Liver (tissue), 9 donors: Measurements from ENCODE around the gene TSHR. TPM values are rescaled to one million over a fixed set of nuclear protein-coding genes. Genes with fewer than 3 reads are reported as not detected.
A peak's percentile ranks its signal among the peaks of the same experiment; 100 is the strongest.

Experiments used
- DNase-seq: peaks from one replicate; pipeline ENCODE4 v3.0.0-alpha.2; 2017; ENCODE audit warnings: low spot score
- H3K27ac ChIP-seq, 2 donors: one replicate each; pipeline ENCODE4 v1.7.0; 2013; ENCODE audit warnings: inconsistent platforms in 2 of 2, low read length in 2 of 2, control low read depth in 1 of 2, low read depth in 1 of 2, mild to moderate bottlenecking in 1 of 2
- H3K27me3 ChIP-seq, 4 donors: one replicate each; pipeline versions ENCODE4 v1.6.1 to v1.7.0; 2013; ENCODE audit warnings: low read length in 3 of 4, inconsistent platforms in 1 of 4, mild to moderate bottlenecking in 1 of 4, moderate library complexity in 1 of 4; ENCODE audit not compliant: control insufficient read depth in 4 of 4, insufficient read depth in 4 of 4
- H3K36me3 ChIP-seq, 4 donors: one replicate each; pipeline versions ENCODE4 v1.6.1 to v1.7.0; 2013; ENCODE audit warnings: low read length in 3 of 4, mild to moderate bottlenecking in 3 of 4, low read depth in 1 of 4, moderate library complexity in 1 of 4; ENCODE audit not compliant: control insufficient read depth in 4 of 4, insufficient read depth in 3 of 4
- H3K4me1 ChIP-seq, 4 donors: one replicate each; pipeline versions ENCODE4 v1.6.1 to v1.7.0; 2013; ENCODE audit warnings: low read length in 3 of 4, mild to moderate bottlenecking in 3 of 4, moderate library complexity in 1 of 4; ENCODE audit not compliant: control insufficient read depth in 4 of 4, insufficient read depth in 4 of 4
- H3K4me3 ChIP-seq, 3 donors: one replicate each; pipeline versions ENCODE4 v1.6.1 to v1.7.0; 2013; ENCODE audit warnings: low read length in 3 of 3, control low read depth in 1 of 3, low read depth in 1 of 3, mild to moderate bottlenecking in 1 of 3
- H3K9ac ChIP-seq, 2 donors: one replicate each; pipeline ENCODE4 v1.7.0; 2013; ENCODE audit warnings: low read length in 2 of 2, mild to moderate bottlenecking in 2 of 2, moderate library complexity in 2 of 2, control low read depth in 1 of 2, low read depth in 1 of 2
- H3K9me3 ChIP-seq, 4 donors: one replicate each; pipeline versions ENCODE4 v1.6.1 to v1.7.0; 2013; ENCODE audit warnings: low read length in 3 of 4; ENCODE audit not compliant: control insufficient read depth in 4 of 4
- EGR1 ChIP-seq, 2 donors: IDR thresholded peaks; 2 replicates each; pipeline ENCODE4 v1.6.1; 2016 to 2018; ENCODE audit warnings: antibody characterized with exemption in 2 of 2, low read depth in 2 of 2
- FOXA1 ChIP-seq: IDR thresholded peaks from 2 replicates; pipeline ENCODE4 v1.6.1; 2016; ENCODE audit warnings: antibody characterized with exemption
- FOXA2 ChIP-seq: IDR thresholded peaks from 2 replicates; pipeline ENCODE4 v1.6.1; 2016; ENCODE audit warnings: antibody characterized with exemption
- GABPA ChIP-seq, 2 donors: IDR thresholded peaks in 1 of 2; conservative IDR thresholded peaks in 1 of 2; 2 replicates each; pipeline ENCODE4 v1.6.1; 2016; ENCODE audit warnings: antibody characterized with exemption in 2 of 2, mild to moderate bottlenecking in 1 of 2, moderate library complexity in 1 of 2
- HNF4A ChIP-seq, 2 donors: conservative IDR thresholded peaks; 2 replicates each; pipeline ENCODE4 v1.6.1; 2016; ENCODE audit warnings: antibody characterized with exemption in 2 of 2, mild to moderate bottlenecking in 2 of 2
- HNF4G ChIP-seq: IDR thresholded peaks from 2 replicates; pipeline ENCODE4 v1.6.1; 2016; ENCODE audit warnings: antibody characterized with exemption
- JUND ChIP-seq, 2 donors: IDR thresholded peaks; 2 replicates each; pipeline ENCODE4 v1.6.1; 2016; ENCODE audit warnings: antibody characterized with exemption in 2 of 2
- NR2F2 ChIP-seq: IDR thresholded peaks from 2 replicates; pipeline ENCODE4 v1.6.1; 2016; ENCODE audit warnings: antibody characterized with exemption
- RAD21 ChIP-seq, 2 donors: IDR thresholded peaks; 2 replicates each; pipeline ENCODE4 v1.6.1; 2016; ENCODE audit warnings: antibody characterized with exemption in 2 of 2, mild to moderate bottlenecking in 2 of 2
- RXRA ChIP-seq, 2 donors: IDR thresholded peaks; 2 replicates each; pipeline ENCODE4 v1.6.1; 2017 to 2018; ENCODE audit warnings: antibody characterized with exemption in 2 of 2, mild to moderate bottlenecking in 1 of 2
- SP1 ChIP-seq: IDR thresholded peaks from 2 replicates; pipeline ENCODE4 v1.6.1; 2018; ENCODE audit warnings: antibody characterized with exemption, mild to moderate bottlenecking
- TAF1 ChIP-seq: conservative IDR thresholded peaks from 2 replicates; pipeline ENCODE4 v1.6.1; 2016; ENCODE audit warnings: antibody characterized with exemption, mild to moderate bottlenecking
- YY1 ChIP-seq: IDR thresholded peaks from 2 replicates; pipeline ENCODE4 v1.6.1; 2016; ENCODE audit warnings: antibody characterized with exemption, mild to moderate bottlenecking
- WGBS: extraction: QIAGEN DNeasy Blood & Tissue Kit; methylation state at CpG from one replicate; pipeline ENCODE4 v1.1.7; 2013; 5-methylcytosine and 5-hydroxymethylcytosine counted together
- polyA plus RNA-seq, 2 donors: library from polyadenylated mRNA; stranded (reverse) in 1 of 2; unstranded in 1 of 2; fragments of 200-250 nt in 1 of 2; fragments of >200 nt in 1 of 2; fragmentation: Nextera tagmentation in 1 of 2; extraction: Ambion mirVana in 1 of 2; gene quantifications; one replicate each; pipeline versions ENCODE4 v1.2.1 to v1.2.3, GENCODE V29; 2013 to 2015
- total RNA-seq, 2 donors: library from RNA; depleted of rRNA; stranded (reverse); fragments of >200 nt; gene quantifications; one replicate each; pipeline ENCODE4 v1.2.3, GENCODE V29; 2014
- TF ChIP-seq, protein P1 (sequence below): IDR thresholded peaks from 2 replicates; pipeline ENCODE4 v1.6.1; 2016; ENCODE audit warnings: antibody characterized with exemption, mild to moderate bottlenecking
- TF ChIP-seq, protein P2 (sequence below): IDR thresholded peaks from 2 replicates; pipeline ENCODE4 v1.6.1; 2016; ENCODE audit warnings: antibody characterized with exemption
- TF ChIP-seq, protein P3 (sequence below): IDR thresholded peaks from 2 replicates; pipeline ENCODE4 v1.6.1; 2016; ENCODE audit warnings: antibody characterized with exemption
- TF ChIP-seq, protein P4 (sequence below): fragments of 150-350 bp; IDR thresholded peaks from 2 replicates; pipeline ENCODE4 v1.5.1; 2017; ENCODE audit warnings: improper control_type of control experiment, low read depth, low read length; ENCODE audit not compliant: missing input control
- donor health status: healthy.
- donor health status: healthy.
- donor health status: healthy.
- donor health status: healthy.
- donor health status: healthy.

TSHR gene
- total and polyA plus RNA-seq, 4 donors, result 0.08 to 3.2 TPM; not detected in 2

DNA sequence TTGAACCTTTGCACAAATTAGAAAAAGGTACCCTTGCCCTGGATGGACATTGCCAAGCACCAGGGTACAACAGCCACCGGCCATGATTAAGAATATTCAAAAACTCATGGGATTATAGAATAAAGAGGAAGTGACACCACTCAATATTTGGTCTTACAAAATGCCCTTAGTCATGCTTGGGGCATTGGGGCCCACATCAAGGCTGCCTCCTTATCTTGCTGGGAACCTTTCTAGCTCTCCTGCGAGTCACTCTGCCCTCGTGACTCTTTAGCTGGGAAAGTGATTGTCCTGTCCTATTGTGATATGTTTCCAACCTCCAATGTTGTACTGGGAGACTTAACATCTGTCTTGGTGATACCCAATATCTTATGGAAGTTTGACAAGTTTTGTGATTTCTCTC is 207.5 kb downstream of the TSHR start:
- no peak overlapping the region for H3K4me3 ChIP-seq
- no peak overlapping the region for H3K9ac ChIP-seq
- H3K9me3 ChIP-seq, result no peaks in the 10 kb centered on the region
- no peaks in the 10 kb centered on the region for H3K27me3 ChIP-seq
- H3K4me1 ChIP-seq, result peaks cover 0 to 26% (median 12%) of the 10 kb centered on the region in 4 donors
- TF ChIP-seq EGR1 (IDR thresholded peaks at IDR 0.05; ENCODE audit: low read depth in 2 of 2), result no peak
- TF ChIP-seq GABPA (IDR thresholded peaks at IDR 0.05 in 1 of 2, conservative IDR thresholded peaks at IDR 0.05 in 1 of 2), result no peak
- TF ChIP-seq, protein P1, sequence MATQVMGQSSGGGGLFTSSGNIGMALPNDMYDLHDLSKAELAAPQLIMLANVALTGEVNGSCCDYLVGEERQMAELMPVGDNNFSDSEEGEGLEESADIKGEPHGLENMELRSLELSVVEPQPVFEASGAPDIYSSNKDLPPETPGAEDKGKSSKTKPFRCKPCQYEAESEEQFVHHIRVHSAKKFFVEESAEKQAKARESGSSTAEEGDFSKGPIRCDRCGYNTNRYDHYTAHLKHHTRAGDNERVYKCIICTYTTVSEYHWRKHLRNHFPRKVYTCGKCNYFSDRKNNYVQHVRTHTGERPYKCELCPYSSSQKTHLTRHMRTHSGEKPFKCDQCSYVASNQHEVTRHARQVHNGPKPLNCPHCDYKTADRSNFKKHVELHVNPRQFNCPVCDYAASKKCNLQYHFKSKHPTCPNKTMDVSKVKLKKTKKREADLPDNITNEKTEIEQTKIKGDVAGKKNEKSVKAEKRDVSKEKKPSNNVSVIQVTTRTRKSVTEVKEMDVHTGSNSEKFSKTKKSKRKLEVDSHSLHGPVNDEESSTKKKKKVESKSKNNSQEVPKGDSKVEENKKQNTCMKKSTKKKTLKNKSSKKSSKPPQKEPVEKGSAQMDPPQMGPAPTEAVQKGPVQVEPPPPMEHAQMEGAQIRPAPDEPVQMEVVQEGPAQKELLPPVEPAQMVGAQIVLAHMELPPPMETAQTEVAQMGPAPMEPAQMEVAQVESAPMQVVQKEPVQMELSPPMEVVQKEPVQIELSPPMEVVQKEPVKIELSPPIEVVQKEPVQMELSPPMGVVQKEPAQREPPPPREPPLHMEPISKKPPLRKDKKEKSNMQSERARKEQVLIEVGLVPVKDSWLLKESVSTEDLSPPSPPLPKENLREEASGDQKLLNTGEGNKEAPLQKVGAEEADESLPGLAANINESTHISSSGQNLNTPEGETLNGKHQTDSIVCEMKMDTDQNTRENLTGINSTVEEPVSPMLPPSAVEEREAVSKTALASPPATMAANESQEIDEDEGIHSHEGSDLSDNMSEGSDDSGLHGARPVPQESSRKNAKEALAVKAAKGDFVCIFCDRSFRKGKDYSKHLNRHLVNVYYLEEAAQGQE, result no peak
- no peak for TF ChIP-seq NR2F2
- TF ChIP-seq YY1, result no peak
- no peak for TF ChIP-seq FOXA1
- no peak for TF ChIP-seq SP1
- TF ChIP-seq, protein P2, sequence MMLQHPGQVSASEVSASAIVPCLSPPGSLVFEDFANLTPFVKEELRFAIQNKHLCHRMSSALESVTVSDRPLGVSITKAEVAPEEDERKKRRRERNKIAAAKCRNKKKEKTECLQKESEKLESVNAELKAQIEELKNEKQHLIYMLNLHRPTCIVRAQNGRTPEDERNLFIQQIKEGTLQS, result no peak
- TF ChIP-seq TAF1, result no peak
- TF ChIP-seq RXRA (IDR thresholded peaks at IDR 0.05), result no peak
- TF ChIP-seq JUND (IDR thresholded peaks at IDR 0.05), result no peak
- TF ChIP-seq FOXA2, result no peak
- no peak for TF ChIP-seq RAD21 (IDR thresholded peaks at IDR 0.05)
- TF ChIP-seq, protein P3, sequence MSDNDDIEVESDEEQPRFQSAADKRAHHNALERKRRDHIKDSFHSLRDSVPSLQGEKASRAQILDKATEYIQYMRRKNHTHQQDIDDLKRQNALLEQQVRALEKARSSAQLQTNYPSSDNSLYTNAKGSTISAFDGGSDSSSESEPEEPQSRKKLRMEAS, result no peak
- TF ChIP-seq, protein P4, sequence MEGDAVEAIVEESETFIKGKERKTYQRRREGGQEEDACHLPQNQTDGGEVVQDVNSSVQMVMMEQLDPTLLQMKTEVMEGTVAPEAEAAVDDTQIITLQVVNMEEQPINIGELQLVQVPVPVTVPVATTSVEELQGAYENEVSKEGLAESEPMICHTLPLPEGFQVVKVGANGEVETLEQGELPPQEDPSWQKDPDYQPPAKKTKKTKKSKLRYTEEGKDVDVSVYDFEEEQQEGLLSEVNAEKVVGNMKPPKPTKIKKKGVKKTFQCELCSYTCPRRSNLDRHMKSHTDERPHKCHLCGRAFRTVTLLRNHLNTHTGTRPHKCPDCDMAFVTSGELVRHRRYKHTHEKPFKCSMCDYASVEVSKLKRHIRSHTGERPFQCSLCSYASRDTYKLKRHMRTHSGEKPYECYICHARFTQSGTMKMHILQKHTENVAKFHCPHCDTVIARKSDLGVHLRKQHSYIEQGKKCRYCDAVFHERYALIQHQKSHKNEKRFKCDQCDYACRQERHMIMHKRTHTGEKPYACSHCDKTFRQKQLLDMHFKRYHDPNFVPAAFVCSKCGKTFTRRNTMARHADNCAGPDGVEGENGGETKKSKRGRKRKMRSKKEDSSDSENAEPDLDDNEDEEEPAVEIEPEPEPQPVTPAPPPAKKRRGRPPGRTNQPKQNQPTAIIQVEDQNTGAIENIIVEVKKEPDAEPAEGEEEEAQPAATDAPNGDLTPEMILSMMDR, result no peak
- no peak for TF ChIP-seq HNF4A (conservative IDR thresholded peaks at IDR 0.05)
- TF ChIP-seq HNF4G, result no peak
- H3K36me3 ChIP-seq, result peaks cover 0 to 1% (median 0%) of the 10 kb centered on the region in 4 donors
- 84% methylated on average over 3 of the region's 3 CpGs for WGBS
- DNase-seq, result no peak
- peak overlapping the region in 1 of 2 donors; percentile 5 for H3K27ac ChIP-seq

DNA sequence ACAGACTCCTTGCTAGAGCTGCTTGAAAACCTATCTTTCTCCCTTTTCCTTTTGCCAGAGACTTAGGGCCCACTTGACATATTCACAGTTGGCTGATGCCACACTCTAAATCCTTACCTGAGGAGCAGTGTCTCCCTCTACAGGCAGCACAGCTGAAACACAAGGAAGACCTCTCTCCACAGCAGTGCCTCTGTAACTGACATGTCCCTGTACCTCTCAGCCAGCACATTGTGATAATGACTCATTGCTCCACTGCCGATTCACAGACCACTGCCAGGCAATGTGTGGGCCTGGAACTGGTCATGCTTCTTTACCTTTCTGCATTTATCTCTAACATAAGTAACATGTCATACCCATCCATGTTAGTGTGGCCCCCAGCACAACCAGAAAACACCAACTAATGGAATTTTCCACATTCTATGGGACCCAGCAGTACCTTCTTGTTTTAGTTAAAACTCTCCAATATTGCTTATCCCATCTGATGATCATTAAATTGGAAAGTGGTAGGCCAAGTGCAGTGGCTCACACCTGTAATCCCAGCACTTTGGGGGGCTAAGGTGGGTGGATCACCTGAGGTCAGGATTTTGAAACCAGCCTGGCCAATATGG is 208.8 kb downstream of the TSHR start:
- TF ChIP-seq HNF4A (conservative IDR thresholded peaks at IDR 0.05), result peak; percentile 9 to 25
- TF ChIP-seq, protein P1, result no peak
- TF ChIP-seq JUND (IDR thresholded peaks at IDR 0.05), result peak in 1 of 2 donors; percentile 68
- TF ChIP-seq, protein P4, result peak; percentile 66
- TF ChIP-seq RXRA (IDR thresholded peaks at IDR 0.05), result no peak
- no peak for TF ChIP-seq FOXA1
- no peak for TF ChIP-seq FOXA2
- peak; percentile 78 for TF ChIP-seq YY1
- TF ChIP-seq TAF1, result no peak
- TF ChIP-seq EGR1 (IDR thresholded peaks at IDR 0.05; ENCODE audit: low read depth in 2 of 2), result no peak
- peak; percentile 85 to 88 for TF ChIP-seq RAD21 (IDR thresholded peaks at IDR 0.05)
- Histone ChIP-seq H3K27ac (peak overlapping the region; percentile 84 to 88), H3K9ac (no peak overlapping the region), H3K4me1 (peaks cover 0 to 28% (median 12%) of the 10 kb centered on the region in 4 donors), H3K27me3 (no peaks in the 10 kb centered on the region), H3K4me3 (peak overlapping the region; percentile 31 to 76 (median 54)), H3K36me3 (no peaks in the 10 kb centered on the region), H3K9me3 (no peaks in the 10 kb centered on the region)
- no peak for DNase-seq
- 28% methylated on average over 1 of the region's 1 CpG for WGBS
